IPS-11a (cell line): ENCODE results near the gene LTB.

Experiments used
- H3K4me3 ChIP-seq: one replicate; pipeline ENCODE4 v1.5.1; 2013; ENCODE audit warnings: low read depth, low read length, control low read depth

The LTB gene

GRCh38 chr6:31576897-31577578 is 5.2 kb downstream of the LTB start:
- no peak overlapping the region for H3K4me3 ChIP-seq

GRCh38 chr6:31575952-31576685 is 6.1 kb downstream of the LTB start:
- H3K4me3 ChIP-seq: no peak overlapping the region

GRCh38 chr6:31575335-31575901 is 6.8 kb downstream of the LTB start, which contains the start of gene TNF:
Gene TNF, plus strand, starts transcription at chr6:31575565. Its CDS starts 177 bp downstream, at chr6:31575742.
- H3K4me3 ChIP-seq: no peak within 1 kb of the TSS

GRCh38 chr6:31574106-31575061 is 7.8 kb downstream of the LTB start:
- H3K4me3 ChIP-seq: no peak overlapping the region

GRCh38 chr6:31573239-31574105 is 8.8 kb downstream of the LTB start:
- no peak overlapping the region for H3K4me3 ChIP-seq

- no peak within 1 kb of the TSS for H3K4me3 ChIP-seq
Measured at GRCh38 chr6:31572041-31572911, 9.9 kb downstream of the LTB start, which contains the start of gene LTA. Gene LTA, plus strand, starts transcription at chr6:31572289. Its CDS starts 454 bp downstream, at chr6:31572743.

- H3K4me3 ChIP-seq: no peak overlapping the region
Measured at GRCh38 chr6:31569861-31570536, 12.2 kb downstream of the LTB start.

- H3K4me3 ChIP-seq: no peak overlapping the region
Measured at GRCh38 chr6:31568537-31568961, 13.7 kb downstream of the LTB start.

GRCh38 chr6:31567531-31568370 is 14.5 kb downstream of the LTB start:
- no peak overlapping the region for H3K4me3 ChIP-seq

GRCh38 chr6:31560697-31561058 is 21.5 kb downstream of the LTB start:
- no peak overlapping the region for H3K4me3 ChIP-seq

GRCh38 chr6:31559958-31560696 is 22.1 kb downstream of the LTB start:
- H3K4me3 ChIP-seq: no peak overlapping the region

- no peak overlapping the region for H3K4me3 ChIP-seq
Measured at GRCh38 chr6:31559606-31559957, 22.6 kb downstream of the LTB start.

- H3K4me3 ChIP-seq: no peak overlapping the region
Measured at GRCh38 chr6:31558631-31559500, 23.4 kb downstream of the LTB start.

GRCh38 chr6:31558318-31558625 is 24.0 kb downstream of the LTB start:
- no peak overlapping the region for H3K4me3 ChIP-seq

- H3K4me3 ChIP-seq: no peak overlapping the region
Measured at GRCh38 chr6:31557443-31558317, 24.5 kb downstream of the LTB start.
